8988T (cell line): ENCODE results near the gene ASIC3.

Source experiments
- DNase-seq: peaks from one replicate; pipeline ENCODE4 v3.0.0; 2011

ASIC3 gene

DNA sequence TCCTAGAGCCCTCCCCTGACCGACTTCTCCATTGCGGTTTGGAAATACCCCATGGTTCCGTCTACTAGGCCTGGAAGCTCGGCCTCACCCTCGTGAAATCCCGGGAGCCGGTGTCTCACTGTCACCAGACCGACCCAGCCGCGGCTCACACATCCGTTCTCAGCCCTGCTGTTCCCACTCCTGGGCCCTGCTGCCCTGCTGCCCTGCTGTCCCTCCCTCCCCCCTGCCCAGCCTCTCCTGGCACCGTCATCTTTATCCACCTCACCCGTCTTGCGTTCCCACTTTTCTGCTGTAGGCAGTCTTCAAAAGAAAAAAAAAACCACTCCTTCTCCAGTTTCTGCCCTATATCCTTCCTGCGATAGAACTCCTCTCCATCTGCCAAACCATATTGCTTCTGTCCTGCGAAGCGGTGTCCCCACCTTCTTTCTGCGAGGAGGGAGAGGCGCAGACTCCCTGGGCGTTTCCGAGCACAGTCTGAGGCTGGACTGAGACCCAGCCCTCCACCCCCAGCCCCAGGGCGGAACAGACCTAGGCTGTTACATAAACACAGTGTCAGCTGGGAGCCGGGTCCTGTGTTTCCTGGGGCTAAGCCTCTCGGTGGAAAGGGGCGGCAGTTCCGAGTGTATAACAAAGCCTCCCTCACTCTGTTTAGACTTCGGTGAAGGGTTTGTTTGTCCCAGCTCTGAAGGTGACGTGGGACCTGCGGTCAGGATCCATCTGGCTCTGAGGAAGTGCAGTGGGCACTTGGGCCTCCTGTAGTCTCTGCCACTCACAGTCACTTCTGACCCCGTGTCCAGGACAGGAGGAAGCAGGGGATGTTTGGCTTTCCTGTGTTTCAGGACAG lies 40.7 kb downstream of the ASIC3 start:
- no peak for DNase-seq

DNA sequence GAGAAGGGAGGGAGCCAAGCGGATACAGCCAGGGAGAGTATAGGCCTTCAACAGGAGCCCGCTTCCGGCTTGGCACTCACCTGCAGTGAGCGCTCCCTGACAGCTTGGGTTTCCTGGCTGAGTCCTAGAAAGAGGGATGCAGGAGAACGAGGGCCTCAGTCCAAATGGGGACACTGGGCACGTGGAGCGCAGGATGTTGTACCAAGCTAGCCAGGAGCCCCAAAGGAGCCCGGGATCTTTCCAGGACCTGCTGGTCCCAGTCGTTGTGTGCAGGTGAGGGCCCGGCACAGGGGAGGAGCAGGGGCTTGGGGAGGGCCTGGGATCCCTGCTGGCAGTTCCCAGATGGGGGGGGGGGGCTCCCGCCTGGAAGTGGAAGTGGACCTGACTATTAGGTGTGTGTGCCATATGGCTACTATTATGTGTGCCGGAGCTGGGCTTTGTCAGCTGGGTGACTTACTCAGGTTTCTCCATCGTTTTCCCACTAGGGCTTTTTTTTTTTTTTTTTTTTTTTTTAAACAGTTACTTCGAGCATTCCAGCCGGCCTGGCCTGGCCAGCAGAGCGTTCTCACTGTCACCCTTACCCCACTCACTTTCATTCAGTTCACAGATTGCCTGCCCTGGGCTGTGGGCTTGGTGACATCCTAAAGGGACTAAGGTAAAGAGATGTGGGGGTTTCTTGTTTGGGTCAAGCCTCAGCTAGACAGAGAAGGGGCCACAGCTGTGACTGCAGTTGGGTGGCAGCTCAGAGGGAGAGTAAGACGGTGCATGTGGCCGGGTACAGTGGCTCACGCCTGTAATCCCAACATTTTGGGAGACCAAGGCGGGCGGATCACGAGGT lies 41.8 kb downstream of the ASIC3 start:
- DNase-seq, result no peak

DNA sequence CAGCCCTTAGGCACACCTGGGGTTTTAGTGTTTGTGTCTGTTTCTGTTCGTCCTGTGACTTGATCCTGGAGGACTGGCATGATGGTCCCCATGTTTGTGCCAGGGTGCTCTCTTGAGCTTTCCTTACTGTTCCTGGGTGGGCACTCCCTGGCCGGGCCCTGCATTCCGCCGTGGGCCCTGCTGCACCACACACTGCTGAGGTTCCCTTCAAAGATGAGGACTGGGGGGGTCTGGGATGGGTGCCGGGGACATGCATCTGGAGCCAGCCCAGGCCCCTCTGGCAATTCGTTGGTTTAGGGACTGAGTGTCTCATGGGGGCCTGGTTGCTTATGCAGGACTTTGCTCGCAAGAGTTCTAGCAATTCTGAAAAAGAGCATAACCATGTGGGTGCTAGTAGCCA lies 42.7 kb downstream of the ASIC3 start:
- DNase-seq, result no peak

DNA sequence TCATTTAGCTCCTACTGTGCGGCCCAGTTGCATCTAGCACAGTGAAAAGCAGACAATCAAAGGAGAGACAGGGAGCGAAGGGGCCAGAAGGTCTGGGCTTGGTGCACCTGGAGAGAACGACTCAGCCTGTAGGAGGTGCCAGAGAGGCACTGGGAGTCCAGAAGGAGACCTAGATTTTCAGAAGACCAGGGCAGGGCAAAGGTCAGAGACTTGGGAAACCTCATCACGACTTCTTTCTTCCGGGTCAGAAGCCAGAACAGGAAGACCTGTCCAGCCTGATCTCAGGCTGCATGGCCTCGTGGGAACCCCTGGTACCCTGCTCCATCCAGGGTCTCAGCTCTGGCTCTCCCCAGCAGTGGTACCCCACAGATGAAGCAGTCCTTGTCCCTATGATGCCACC lies 43.1 kb downstream of the ASIC3 start:
- DNase-seq, result no peak

DNA sequence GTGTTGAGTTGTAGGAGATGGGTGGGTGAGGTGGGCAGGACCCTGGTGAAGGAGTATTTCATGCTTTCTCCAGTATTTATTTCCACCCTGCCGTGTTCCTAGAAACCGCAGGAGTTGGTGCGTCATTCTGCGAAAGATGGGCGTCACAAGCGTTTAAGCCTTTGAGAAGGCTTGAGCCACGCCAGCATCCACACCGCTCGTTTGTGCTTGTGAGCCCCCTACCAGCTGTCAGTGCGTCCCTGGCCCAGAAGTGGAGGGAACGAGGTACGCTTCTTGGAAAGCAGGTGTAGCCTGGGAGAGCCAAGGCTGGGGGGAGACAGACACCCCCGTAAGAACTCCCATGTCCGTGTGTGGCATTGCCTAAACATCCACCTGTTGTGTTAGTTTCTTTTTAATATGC lies 43.7 kb downstream of the ASIC3 start:
- no peak for DNase-seq

DNA sequence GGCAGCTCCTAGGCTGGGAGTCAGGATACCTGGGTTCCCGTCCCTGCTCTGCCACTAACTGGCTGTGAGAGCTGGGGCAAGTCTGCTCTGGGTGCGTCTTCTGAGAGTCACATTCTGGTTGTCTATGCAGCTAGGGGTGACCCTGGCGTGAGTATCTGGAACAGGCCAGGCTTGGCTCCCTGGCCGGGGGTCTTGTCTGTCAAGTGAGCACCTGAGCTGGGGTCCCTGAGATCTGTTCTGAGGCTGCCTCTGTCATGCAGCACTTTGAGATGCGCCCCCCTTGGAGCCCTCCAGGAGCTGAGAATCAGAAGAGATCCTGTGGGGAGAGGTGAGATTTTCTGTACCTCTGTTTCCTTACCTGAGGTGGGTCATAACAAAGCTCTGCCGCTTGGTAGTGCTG lies 45.4 kb downstream of the ASIC3 start:
- no peak for DNase-seq

DNA sequence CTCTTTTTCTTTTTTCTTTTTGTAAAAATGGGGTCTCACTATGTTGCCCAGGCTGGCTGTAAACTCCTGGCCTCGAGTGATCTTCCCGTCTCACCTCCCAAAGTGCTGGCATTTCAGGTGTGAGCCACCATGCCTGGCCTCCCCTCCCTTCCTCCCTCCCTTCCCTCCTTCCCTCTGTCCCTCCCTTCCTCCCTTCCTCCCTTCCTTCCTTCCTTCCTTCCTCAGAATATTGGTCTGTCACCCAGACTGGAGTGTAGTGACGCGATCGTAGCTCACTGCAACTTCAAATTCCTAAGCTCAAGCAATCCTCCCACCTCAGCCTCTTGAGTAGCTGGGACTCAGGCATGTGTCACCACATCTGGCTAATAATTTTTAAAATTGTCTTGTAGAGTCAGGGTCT lies 46.3 kb downstream of the ASIC3 start:
- DNase-seq, result no peak

DNA sequence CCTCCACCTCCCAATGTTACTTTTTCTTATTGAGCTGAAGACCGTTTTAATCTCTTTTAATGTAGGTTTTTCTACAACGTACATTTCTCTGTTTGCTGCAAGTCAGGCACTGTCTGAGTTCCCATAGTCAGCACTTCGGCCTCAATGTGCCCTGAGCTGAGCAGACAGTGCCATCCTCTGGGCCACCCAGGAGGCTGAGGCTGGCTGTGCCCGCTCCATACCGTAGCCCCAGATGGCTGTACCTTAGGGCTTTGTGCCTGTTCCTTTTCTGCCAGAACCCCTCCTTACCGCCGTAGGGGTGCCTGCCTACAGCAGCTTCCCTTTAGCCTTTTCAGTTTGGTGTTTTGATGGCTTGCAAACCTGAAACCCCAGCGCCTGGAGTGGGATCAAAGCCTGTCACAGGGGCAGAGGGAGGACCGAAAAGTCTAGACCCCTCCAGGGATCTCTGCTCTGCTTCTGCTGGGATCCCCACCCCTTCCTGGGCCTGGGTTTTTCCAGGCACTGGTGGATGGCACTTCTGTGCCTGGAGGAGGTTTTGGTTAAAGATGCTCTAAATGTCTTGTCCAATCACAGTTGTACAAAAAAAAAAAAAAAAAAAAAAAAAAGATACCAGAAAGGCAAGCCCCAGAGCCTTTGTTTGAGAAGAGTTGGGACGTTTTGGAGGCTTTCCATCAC lies 46.9 kb downstream of the ASIC3 start:
- no peak for DNase-seq

DNA sequence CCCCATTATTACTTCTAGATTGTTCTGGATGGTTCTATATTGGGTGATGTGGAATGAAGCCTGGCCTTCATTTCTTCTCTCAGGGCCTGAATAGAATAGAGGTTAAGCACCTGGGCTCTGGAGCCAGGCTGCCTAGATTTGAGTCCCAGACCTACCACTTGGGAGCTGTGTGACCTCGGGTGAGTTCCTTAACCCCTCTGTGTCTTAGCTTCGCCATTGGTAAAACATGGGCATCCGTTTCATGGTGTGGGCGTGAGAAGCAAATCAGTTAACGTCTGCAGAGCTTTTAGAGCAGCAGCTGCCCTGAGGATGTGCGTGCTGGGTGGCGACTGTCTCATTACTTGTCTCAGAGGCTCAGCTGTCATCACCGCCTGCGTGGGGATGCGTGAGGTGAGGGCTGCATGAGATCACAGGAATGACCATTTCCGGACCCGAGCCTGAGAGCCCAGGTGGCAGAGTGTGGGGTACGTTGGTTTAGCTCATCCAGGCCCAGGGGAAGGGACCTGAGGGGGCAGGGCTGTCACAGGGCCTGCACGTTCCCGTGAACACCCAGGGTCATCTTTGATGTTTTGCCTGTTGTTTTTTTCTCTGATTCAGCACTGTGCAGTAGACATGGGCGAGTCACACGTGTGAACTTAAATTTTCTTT lies 47.6 kb downstream of the ASIC3 start:
- DNase-seq, result no peak

DNA sequence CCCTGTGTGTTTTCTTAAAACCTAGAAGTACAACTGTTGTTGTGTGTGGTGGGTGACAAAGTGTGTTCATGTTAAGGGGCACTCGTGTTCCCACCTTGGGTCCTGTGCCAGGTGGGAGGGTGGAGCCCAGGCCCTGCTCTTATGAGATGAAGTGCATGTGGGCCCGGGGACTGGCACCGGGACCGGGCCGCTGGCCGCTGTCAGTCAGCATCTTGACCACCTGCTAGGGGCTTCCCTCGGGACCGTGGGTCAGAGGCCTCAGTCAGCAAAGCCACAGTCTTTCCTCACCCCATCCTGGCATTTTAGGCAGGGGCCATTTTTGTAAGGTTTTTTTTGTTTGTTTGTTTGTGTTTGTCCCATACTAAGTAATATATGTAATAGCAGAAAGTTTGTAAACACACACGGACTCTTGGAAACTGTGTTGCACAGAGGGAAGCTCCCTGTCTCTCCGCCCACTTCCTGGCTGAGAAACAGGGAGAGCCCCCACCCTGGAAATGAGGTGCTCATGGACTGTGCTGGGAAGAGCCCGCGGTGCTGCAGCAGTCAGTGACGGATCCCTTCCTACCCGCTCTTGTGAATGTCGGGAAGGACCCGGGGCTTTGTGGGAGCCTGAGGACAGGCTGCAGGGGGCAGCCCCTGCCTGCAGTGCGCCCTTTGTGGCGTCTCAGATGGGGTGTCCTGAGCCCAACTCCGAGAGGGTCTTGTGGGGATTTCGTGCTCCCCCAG lies 51.3 kb downstream of the ASIC3 start:
- DNase-seq, result no peak

DNA sequence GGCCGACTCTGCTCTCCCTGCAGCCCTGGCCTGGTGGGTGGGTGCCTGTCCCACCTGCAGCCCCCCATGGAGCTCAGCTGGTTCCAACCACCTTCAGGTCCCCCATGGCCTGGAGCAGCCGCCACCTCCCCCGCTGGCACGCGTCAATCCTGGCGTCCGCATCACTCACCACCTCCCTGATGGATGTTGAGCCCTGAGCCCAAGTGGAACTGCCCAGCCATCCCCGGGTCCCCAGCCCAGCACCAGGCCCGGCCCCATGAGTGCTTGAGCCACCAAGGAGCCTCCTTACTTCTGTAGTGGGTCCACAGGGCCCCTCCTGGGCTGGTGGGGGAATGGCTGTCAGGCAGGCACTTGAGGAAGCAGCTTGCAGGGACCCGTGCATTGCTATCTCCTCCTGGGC lies 52.6 kb downstream of the ASIC3 start:
- no peak for DNase-seq

DNA sequence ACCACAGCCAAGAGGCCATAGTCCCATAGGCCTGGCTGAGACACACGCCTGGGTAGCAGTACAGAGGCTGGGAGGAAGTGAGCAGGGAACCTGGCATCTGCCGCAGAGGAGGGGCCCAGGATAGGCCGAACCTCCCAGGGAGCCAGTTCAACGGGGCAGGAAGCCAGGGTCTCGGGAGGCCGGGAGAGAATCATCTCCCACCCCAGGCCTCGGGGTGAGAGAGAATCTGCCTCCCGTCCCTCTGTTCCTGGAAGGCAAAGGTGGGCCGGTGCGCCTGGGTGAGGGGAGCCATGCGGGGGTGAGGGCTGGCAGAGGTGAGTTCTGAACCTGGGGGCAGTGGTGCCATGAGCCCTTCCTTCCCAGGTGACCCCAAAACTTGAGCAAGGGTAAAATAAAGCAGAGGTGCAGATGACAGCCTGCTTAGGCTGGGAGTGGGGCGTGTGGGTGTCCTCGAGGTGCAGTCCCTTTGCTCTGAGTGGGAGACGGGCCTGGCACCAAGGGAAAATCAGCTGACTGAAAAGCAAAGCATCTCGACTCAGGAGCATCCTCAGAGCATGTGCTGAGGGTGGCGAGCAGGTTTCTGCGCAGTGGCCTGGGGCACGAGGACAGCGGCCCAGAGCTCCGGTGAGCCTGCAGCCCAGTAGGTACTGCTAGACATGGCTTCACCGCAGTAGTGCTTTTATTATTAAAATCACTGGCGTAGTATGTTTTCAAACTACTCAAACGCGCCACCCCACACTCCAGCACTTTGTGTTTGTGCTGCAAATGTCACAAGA lies 53.5 kb downstream of the ASIC3 start:
- no peak for DNase-seq
